OCI-LY3 (cell line): ENCODE results near the gene TMEM272.

ENCODE experiments used
- EZH2phosphoT487 ChIP-seq: fragments of 200-600 bp; shearing (Covaris generic); IDR thresholded peaks from 2 replicates; pipeline ENCODE4 v1.6.1; 2018; ENCODE audit warnings: antibody characterized with exemption, mixed run types, low read depth
- TF ChIP-seq, protein P1 (sequence below): fragments of 200-600, 300-600 bp; sonication (generic); IDR thresholded peaks from 2 replicates; pipeline ENCODE4 v1.5.1; 2014; ENCODE audit warnings: antibody characterized with exemption, low read length, low read depth

DNA sequence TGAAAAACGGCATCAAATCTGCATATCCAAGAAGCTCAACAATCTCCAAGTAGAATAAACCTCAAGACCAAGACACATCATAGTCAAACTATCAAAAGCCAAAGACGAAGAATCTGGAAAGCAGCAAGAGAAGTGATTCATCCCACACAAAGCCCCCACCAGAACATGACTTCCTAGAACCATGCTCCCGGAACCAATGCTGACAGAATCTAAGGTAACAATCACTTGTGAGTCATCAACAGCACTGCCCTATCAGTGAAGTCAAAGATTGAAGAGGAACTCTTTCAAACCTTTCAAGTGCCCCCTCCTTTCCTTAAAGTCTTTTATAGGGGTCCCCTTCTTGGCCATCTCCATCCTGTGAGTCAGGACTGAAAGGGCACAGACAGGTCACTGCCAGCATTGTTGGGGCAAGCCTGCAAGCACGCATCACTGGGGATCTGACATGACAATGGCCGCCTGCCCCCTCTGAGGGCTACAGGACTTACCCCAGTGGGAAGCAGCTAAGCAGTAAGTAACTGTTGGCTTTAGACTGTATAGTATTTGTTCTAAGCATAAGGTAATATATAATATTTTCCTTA, 16.8 kb upstream of the TMEM272 start, which contains the start of gene CCDC70:
- TF ChIP-seq, protein P1, sequence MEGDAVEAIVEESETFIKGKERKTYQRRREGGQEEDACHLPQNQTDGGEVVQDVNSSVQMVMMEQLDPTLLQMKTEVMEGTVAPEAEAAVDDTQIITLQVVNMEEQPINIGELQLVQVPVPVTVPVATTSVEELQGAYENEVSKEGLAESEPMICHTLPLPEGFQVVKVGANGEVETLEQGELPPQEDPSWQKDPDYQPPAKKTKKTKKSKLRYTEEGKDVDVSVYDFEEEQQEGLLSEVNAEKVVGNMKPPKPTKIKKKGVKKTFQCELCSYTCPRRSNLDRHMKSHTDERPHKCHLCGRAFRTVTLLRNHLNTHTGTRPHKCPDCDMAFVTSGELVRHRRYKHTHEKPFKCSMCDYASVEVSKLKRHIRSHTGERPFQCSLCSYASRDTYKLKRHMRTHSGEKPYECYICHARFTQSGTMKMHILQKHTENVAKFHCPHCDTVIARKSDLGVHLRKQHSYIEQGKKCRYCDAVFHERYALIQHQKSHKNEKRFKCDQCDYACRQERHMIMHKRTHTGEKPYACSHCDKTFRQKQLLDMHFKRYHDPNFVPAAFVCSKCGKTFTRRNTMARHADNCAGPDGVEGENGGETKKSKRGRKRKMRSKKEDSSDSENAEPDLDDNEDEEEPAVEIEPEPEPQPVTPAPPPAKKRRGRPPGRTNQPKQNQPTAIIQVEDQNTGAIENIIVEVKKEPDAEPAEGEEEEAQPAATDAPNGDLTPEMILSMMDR: no peak
- TF ChIP-seq EZH2phosphoT487: no peak
